ENCODE measurements around the gene SLC7A7.
"Not testable (repeated sequence)": the region's sequence is repeated elsewhere in the genome, so short reads cannot be mapped to it uniquely, and the experiment has no call there.

- TF ChIP-seq POLR2A (IDR thresholded peaks at IDR 0.05); EP300 (IDR thresholded peaks at IDR 0.05; ENCODE audit: low read depth): not testable (repeated sequence)
- TF ChIP-seq, protein P1, sequence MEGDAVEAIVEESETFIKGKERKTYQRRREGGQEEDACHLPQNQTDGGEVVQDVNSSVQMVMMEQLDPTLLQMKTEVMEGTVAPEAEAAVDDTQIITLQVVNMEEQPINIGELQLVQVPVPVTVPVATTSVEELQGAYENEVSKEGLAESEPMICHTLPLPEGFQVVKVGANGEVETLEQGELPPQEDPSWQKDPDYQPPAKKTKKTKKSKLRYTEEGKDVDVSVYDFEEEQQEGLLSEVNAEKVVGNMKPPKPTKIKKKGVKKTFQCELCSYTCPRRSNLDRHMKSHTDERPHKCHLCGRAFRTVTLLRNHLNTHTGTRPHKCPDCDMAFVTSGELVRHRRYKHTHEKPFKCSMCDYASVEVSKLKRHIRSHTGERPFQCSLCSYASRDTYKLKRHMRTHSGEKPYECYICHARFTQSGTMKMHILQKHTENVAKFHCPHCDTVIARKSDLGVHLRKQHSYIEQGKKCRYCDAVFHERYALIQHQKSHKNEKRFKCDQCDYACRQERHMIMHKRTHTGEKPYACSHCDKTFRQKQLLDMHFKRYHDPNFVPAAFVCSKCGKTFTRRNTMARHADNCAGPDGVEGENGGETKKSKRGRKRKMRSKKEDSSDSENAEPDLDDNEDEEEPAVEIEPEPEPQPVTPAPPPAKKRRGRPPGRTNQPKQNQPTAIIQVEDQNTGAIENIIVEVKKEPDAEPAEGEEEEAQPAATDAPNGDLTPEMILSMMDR (IDR thresholded peaks at IDR 0.05), result not testable (repeated sequence)
Observed at GRCh38 chr14:22776849-22777248, 38.4 kb downstream of the SLC7A7 start.
